ENCODE data around the gene NAV2. TPM values are rescaled to one million over a fixed set of nuclear protein-coding genes. Genes with fewer than 3 reads are reported as not detected.

The NAV2 gene
- polyA plus RNA-seq, 3 donors = not detected

DNA sequence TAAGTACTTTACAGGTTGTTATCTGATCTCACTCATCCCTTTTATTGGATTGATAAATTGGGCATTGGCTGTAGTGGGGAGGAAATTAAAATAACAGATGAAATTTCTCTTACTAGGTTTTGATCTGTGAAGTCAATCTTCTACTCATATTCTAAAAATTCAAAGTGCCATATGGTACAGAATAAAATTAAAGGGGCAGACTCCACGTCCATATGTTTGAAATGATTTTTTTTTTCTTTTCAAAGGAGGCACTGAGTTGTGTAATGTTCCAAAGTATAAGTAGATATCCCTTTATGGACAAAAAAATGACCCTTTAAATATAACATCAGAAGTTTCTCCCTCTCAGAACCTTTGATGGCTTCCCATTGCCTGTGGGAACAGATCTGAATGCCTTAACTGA, 240.3 kb downstream of the NAV2 start:
- TF ChIP-seq, protein P1, sequence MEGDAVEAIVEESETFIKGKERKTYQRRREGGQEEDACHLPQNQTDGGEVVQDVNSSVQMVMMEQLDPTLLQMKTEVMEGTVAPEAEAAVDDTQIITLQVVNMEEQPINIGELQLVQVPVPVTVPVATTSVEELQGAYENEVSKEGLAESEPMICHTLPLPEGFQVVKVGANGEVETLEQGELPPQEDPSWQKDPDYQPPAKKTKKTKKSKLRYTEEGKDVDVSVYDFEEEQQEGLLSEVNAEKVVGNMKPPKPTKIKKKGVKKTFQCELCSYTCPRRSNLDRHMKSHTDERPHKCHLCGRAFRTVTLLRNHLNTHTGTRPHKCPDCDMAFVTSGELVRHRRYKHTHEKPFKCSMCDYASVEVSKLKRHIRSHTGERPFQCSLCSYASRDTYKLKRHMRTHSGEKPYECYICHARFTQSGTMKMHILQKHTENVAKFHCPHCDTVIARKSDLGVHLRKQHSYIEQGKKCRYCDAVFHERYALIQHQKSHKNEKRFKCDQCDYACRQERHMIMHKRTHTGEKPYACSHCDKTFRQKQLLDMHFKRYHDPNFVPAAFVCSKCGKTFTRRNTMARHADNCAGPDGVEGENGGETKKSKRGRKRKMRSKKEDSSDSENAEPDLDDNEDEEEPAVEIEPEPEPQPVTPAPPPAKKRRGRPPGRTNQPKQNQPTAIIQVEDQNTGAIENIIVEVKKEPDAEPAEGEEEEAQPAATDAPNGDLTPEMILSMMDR (IDR thresholded peaks at IDR 0.05) = no peak
- no peak overlapping the region for H3K4me3 ChIP-seq (replicated peaks in 1 of 3; ENCODE audit: low read depth in 2 of 3, low read length in 3 of 3)
- Mint-ChIP-seq H3K27me3 (ENCODE audit: low read depth in 3 of 3) (no peaks in the 10 kb centered on the region), H3K27ac (peak overlapping the region in 1 of 7 donors; percentile 66), H3K4me3 (no peak overlapping the region), H3K9me3 (no peaks in the 10 kb centered on the region), H3K4me1 (peaks cover 5% of the 10 kb centered on the region), H3K36me3 (no peaks in the 10 kb centered on the region)
- H3K36me3 ChIP-seq (replicated peaks in 1 of 2; ENCODE audit: control insufficient read depth in 1 of 2, insufficient read depth in 2 of 2, low read length in 2 of 2) = no peaks in the 10 kb centered on the region
- no peaks in the 10 kb centered on the region for H3K79me2 ChIP-seq (ENCODE audit: insufficient read depth, low read length)
- no peak overlapping the region for H2AFZ ChIP-seq (ENCODE audit: insufficient read depth, low read depth, low read length, poor library complexity, severe bottlenecking)
- no peaks in the 10 kb centered on the region for H3K4me1 ChIP-seq (ENCODE audit: control insufficient read depth in 1 of 2, insufficient read depth in 2 of 2, low read length in 2 of 2)
- no peaks in the 10 kb centered on the region for H3K27me3 ChIP-seq (ENCODE audit: control insufficient read depth in 2 of 2, insufficient read depth in 2 of 2, low read length in 2 of 2)
- H3K4me2 ChIP-seq (replicated peaks; ENCODE audit: extremely low read depth, low read length, poor library complexity, severe bottlenecking) = no peak overlapping the region
- H3K9me3 ChIP-seq (replicated peaks in 1 of 2; ENCODE audit: control insufficient read depth in 1 of 2, insufficient read depth in 1 of 2, low read length in 2 of 2) = no peaks in the 10 kb centered on the region
- H3K27ac ChIP-seq (ENCODE audit: low read depth in 1 of 2, low read length in 2 of 2) = no peak overlapping the region
- H4K20me1 ChIP-seq (ENCODE audit: insufficient read depth, low read length) = no peaks in the 10 kb centered on the region
- intact Hi-C loops (cut with micrococcal nuclease) = loop anchor here (5.0 to 10.0 kb wide), 2 partner anchors 179 to 182 kb away; no protein-coding TSS in a partner anchor
- WGBS (ENCODE audit: insufficient coverage) = no CpG with 5 or more reads among the region's 1 CpG
- H3K9ac ChIP-seq (ENCODE audit: insufficient read depth, low read length, poor library complexity, severe bottlenecking) = no peak overlapping the region
- no peak for DNase-seq

DNA sequence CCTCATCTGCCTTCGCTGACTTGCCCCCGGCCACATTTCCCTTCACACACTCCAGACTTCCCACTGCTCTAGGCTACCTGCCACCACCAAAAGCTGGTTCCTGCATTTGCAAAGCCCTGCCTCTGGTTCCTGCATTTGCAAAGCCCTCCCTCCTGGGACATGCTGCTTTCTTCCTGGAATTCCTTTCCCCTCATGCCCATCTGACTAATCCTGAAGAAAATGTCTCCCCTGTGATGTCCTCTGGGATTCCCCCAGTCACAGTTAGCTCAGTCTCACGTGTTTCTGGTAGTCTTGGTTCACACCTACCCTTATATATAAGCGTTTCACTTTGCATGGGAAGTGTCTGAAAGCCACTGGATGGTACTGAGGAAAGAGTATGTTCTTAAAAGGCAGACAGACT, 240.7 kb downstream of the NAV2 start:
- TF ChIP-seq, protein P1 (IDR thresholded peaks at IDR 0.05) = no peak
- Mint-ChIP-seq H3K4me3 (no peak overlapping the region), H3K4me1 (peaks cover 5% of the 10 kb centered on the region), H3K9me3 (no peaks in the 10 kb centered on the region), H3K27me3 (ENCODE audit: low read depth in 3 of 3) (no peaks in the 10 kb centered on the region), H3K36me3 (no peaks in the 10 kb centered on the region), H3K27ac (peak overlapping the region in 1 of 7 donors; percentile 66)
- Histone ChIP-seq H3K4me3 (replicated peaks in 1 of 3; ENCODE audit: low read depth in 2 of 3, low read length in 3 of 3) (no peak overlapping the region), H3K4me2 (replicated peaks; ENCODE audit: extremely low read depth, low read length, poor library complexity, severe bottlenecking) (no peak overlapping the region), H3K4me1 (ENCODE audit: control insufficient read depth in 1 of 2, insufficient read depth in 2 of 2, low read length in 2 of 2) (no peaks in the 10 kb centered on the region), H3K27me3 (ENCODE audit: control insufficient read depth in 2 of 2, insufficient read depth in 2 of 2, low read length in 2 of 2) (no peaks in the 10 kb centered on the region), H2AFZ (ENCODE audit: insufficient read depth, low read depth, low read length, poor library complexity, severe bottlenecking) (no peak overlapping the region), H4K20me1 (ENCODE audit: insufficient read depth, low read length) (no peaks in the 10 kb centered on the region), H3K79me2 (ENCODE audit: insufficient read depth, low read length) (no peaks in the 10 kb centered on the region), H3K9me3 (replicated peaks in 1 of 2; ENCODE audit: control insufficient read depth in 1 of 2, insufficient read depth in 1 of 2, low read length in 2 of 2) (no peaks in the 10 kb centered on the region), H3K36me3 (replicated peaks in 1 of 2; ENCODE audit: control insufficient read depth in 1 of 2, insufficient read depth in 2 of 2, low read length in 2 of 2) (no peaks in the 10 kb centered on the region), H3K27ac (ENCODE audit: low read depth in 1 of 2, low read length in 2 of 2) (no peak overlapping the region), H3K9ac (ENCODE audit: insufficient read depth, low read length, poor library complexity, severe bottlenecking) (no peak overlapping the region)
- DNase-seq = no peak
- WGBS (ENCODE audit: insufficient coverage) = 78% methylated on average over 2 of the region's 4 CpGs
- intact Hi-C loops (cut with micrococcal nuclease) = loop anchor here (5.0 to 10.0 kb wide), 2 partner anchors 179 to 181 kb away; no protein-coding TSS in a partner anchor

Measured in CD14-positive monocyte (primary cell).